ENCODE data around the gene ARID2. TPM values are rescaled to one million over a fixed set of nuclear protein-coding genes. Genes with fewer than 3 reads are reported as not detected.

Gene ARID2
- 8.0 and 10.9 TPM in 2 replicates for total RNA-seq

GRCh38 chr12:45729233-45730083, at the start of gene ARID2:
Gene ARID2, plus strand, starts transcription at chr12:45729706. Its CDS starts 131 bp downstream, at chr12:45729837.

Measured in hair follicular keratinocyte (primary cell).